Vagina (tissue), 2 donors: ENCODE data around the gene CACNG7. TPM values are rescaled to one million over a fixed set of nuclear protein-coding genes. Genes with fewer than 3 reads are reported as not detected.

ENCODE experiments used
- DNase-seq, 2 donors: peaks; one replicate each; pipeline ENCODE4 v3.0.0-alpha.2; 2017; ENCODE audit errors: extremely low spot score in 2 of 2
- H3K27ac ChIP-seq: fragments of 200-600 bp; sonication (generic); one replicate; pipeline ENCODE4 v1.5.1; 2019
- H3K27me3 ChIP-seq: fragments of 200-600 bp; sonication (generic); one replicate; pipeline ENCODE4 v1.5.1; 2019
- H3K36me3 ChIP-seq, 2 donors: fragments of 200-600 bp; sonication (generic); one replicate each; pipeline ENCODE4 v1.5.1; 2017 to 2019
- H3K4me1 ChIP-seq: fragments of 200-600 bp; sonication (generic); one replicate; pipeline ENCODE4 v1.5.1; 2019
- H3K4me3 ChIP-seq, 2 donors: fragments of 200-600 bp; sonication (generic); 1 replicate in 1 of 2; 2 replicates in 1 of 2; pipeline ENCODE4 v1.5.1; 2016 to 2019
- H3K9me3 ChIP-seq: fragments of 200-600 bp; sonication (generic); one replicate; pipeline ENCODE4 v1.5.1; 2019
- CTCF ChIP-seq, 3 experiments: fragments of 450-650 bp in 2 of 3; fragments of 200-600 bp in 1 of 3; sonication (generic) in 1 of 3; IDR thresholded peaks; one replicate each; pipeline ENCODE4 v1.5.1; 2017 to 2019; ENCODE audit warnings: antibody characterized with exemption in 3 of 3, mild to moderate bottlenecking in 2 of 3, moderate library complexity in 2 of 3
- POLR2A ChIP-seq, 2 donors: fragments of 450-650 bp; IDR thresholded peaks; one replicate each; pipeline ENCODE4 v1.6.1; 2017; ENCODE audit warnings: antibody characterized with exemption in 2 of 2, mild to moderate bottlenecking in 2 of 2, moderate library complexity in 2 of 2
- POLR2AphosphoS5 ChIP-seq, 2 donors: sonication (generic); formaldehyde crosslinking; IDR thresholded peaks; one replicate each; pipeline ENCODE4 v1.9.0; 2017; ENCODE audit warnings: antibody characterized with exemption in 2 of 2, mild to moderate bottlenecking in 2 of 2, low read depth in 1 of 2; ENCODE audit not compliant: insufficient read depth in 1 of 2
- intact Hi-C: fragments of 100-400 bp; cut with DNase I; formaldehyde crosslinking; loops from one replicate; pipeline ENCODE4 v1.15.1; 2023
- total RNA-seq: library from RNA; depleted of rRNA; stranded (reverse); fragments of >200 nt; gene quantifications from one replicate; pipeline ENCODE4 v1.2.3, GENCODE V29; 2016

The CACNG7 gene
- total RNA-seq, 1 donor from 2014 or later: not detected

- H3K27me3 ChIP-seq: no peaks in the 10 kb centered on the region
Measured at GRCh38 chr19:53917356-53917755, 8.3 kb downstream of the CACNG7 start.

GRCh38 chr19:53927739-53928138, 18.7 kb downstream of the CACNG7 start:
- Histone ChIP-seq H3K27me3 (no peaks in the 10 kb centered on the region), H3K27ac (no peak overlapping the region), H3K4me1 (no peaks in the 10 kb centered on the region), H3K4me3 (no peak overlapping the region), H3K9me3 (no peaks in the 10 kb centered on the region), H3K36me3 (no peaks in the 10 kb centered on the region)
- intact Hi-C loops: no loop called here
- TF ChIP-seq POLR2A (IDR thresholded peaks at IDR 0.05): no peak
- no peak for TF ChIP-seq POLR2AphosphoS5 (IDR thresholded peaks at IDR 0.05; ENCODE audit: insufficient read depth in 1 of 2, low read depth in 1 of 2)
- TF ChIP-seq CTCF (IDR thresholded peaks at IDR 0.05): no peak
- DNase-seq: no peak

More at GRCh38 chr19:53917356-53917755, 8.3 kb downstream of the CACNG7 start:
- no peak for TF ChIP-seq POLR2AphosphoS5 (IDR thresholded peaks at IDR 0.05; ENCODE audit: insufficient read depth in 1 of 2, low read depth in 1 of 2)
- TF ChIP-seq CTCF (IDR thresholded peaks at IDR 0.05): no peak
- no peak for TF ChIP-seq POLR2A (IDR thresholded peaks at IDR 0.05)
- no peaks in the 10 kb centered on the region for H3K4me1 ChIP-seq
- DNase-seq: no peak
- no peak overlapping the region for H3K27ac ChIP-seq
- intact Hi-C loops: no loop called here
- H3K9me3 ChIP-seq: no peaks in the 10 kb centered on the region
- H3K36me3 ChIP-seq: no peaks in the 10 kb centered on the region
- H3K4me3 ChIP-seq: no peak overlapping the region

GRCh38 chr19:53936029-53936428, 27.0 kb downstream of the CACNG7 start:
- no peaks in the 10 kb centered on the region for H3K4me1 ChIP-seq
- intact Hi-C loops: no loop called here
- no peaks in the 10 kb centered on the region for H3K27me3 ChIP-seq
- H3K36me3 ChIP-seq: no peaks in the 10 kb centered on the region
- no peaks in the 10 kb centered on the region for H3K9me3 ChIP-seq
- H3K27ac ChIP-seq: no peak overlapping the region
- no peak for DNase-seq
- H3K4me3 ChIP-seq: no peak overlapping the region
- TF ChIP-seq POLR2AphosphoS5 (IDR thresholded peaks at IDR 0.05; ENCODE audit: insufficient read depth in 1 of 2, low read depth in 1 of 2) (no peak), CTCF (IDR thresholded peaks at IDR 0.05) (no peak), POLR2A (IDR thresholded peaks at IDR 0.05) (no peak)

GRCh38 chr19:53942001-53942786, 33.1 kb downstream of the CACNG7 start:
- H3K36me3 ChIP-seq: no peaks in the 10 kb centered on the region
- peaks cover 7% of the 10 kb centered on the region for H3K27me3 ChIP-seq

More at GRCh38 chr19:53942001-53942786, 33.1 kb downstream of the CACNG7 start:
- Histone ChIP-seq H3K9me3 (no peaks in the 10 kb centered on the region), H3K27ac (no peak overlapping the region), H3K4me1 (no peaks in the 10 kb centered on the region), H3K4me3 (no peak overlapping the region)
- TF ChIP-seq CTCF (IDR thresholded peaks at IDR 0.05): no peak
- no peak for TF ChIP-seq POLR2A (IDR thresholded peaks at IDR 0.05)
- no peak for TF ChIP-seq POLR2AphosphoS5 (IDR thresholded peaks at IDR 0.05; ENCODE audit: insufficient read depth in 1 of 2, low read depth in 1 of 2)
- intact Hi-C loops: no loop called here
- no peak for DNase-seq
